AG09319 (cell line): Measurements from ENCODE around the gene ABHD14A.

Source experiments
- DNase-seq: peaks from one replicate; pipeline ENCODE4 v3.0.0-alpha.2; 2010; ENCODE audit warnings: low read depth; ENCODE audit errors: extremely low read depth
- CTCF ChIP-seq: IDR thresholded peaks from 2 replicates; pipeline ENCODE4 v1.5.1; 2011; ENCODE audit warnings: low read depth, mild to moderate bottlenecking, inconsistent platforms, low read length, moderate library complexity

ABHD14A gene

GRCh38 chr3:51955893-51956770 is 18.7 kb upstream of the ABHD14A start:
- DNase-seq = no peak
- peak; percentile 39 for TF ChIP-seq CTCF

DNA sequence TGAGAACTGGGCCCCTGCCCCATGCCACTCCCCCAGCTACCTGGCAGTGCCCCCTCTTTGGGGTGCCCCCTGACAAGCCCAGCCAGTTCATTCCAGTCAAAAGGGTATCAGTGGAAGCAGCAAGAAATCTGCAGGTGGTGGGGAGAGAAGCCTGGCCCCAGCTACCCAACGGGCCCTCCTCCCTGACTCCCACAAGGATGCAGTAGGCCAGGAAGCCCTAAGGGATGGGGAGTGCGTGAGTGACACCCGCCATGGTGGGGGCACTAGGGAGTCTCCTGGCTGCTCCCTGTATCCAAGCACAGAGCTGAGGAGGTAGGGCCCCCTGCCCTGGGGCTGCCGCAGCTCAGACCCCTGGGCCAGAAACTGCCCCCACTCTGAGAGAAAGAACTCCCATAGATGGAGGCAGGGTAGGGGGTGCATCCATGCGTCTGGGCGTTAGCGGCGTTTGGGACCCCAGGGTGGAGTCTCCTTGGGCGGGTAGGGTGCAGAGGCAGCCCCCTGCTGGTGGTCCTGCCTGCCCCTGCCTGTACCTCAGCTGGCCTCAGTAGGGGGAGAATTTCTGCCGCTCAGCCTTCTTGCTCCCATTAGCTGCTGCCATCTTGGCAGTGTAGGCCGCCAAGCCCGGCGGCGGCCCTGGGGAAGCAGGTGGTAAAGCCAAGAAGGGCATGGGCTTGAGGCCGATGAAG is 17.2 kb upstream of the ABHD14A start:
- TF ChIP-seq CTCF = no peak
- no peak for DNase-seq

DNA sequence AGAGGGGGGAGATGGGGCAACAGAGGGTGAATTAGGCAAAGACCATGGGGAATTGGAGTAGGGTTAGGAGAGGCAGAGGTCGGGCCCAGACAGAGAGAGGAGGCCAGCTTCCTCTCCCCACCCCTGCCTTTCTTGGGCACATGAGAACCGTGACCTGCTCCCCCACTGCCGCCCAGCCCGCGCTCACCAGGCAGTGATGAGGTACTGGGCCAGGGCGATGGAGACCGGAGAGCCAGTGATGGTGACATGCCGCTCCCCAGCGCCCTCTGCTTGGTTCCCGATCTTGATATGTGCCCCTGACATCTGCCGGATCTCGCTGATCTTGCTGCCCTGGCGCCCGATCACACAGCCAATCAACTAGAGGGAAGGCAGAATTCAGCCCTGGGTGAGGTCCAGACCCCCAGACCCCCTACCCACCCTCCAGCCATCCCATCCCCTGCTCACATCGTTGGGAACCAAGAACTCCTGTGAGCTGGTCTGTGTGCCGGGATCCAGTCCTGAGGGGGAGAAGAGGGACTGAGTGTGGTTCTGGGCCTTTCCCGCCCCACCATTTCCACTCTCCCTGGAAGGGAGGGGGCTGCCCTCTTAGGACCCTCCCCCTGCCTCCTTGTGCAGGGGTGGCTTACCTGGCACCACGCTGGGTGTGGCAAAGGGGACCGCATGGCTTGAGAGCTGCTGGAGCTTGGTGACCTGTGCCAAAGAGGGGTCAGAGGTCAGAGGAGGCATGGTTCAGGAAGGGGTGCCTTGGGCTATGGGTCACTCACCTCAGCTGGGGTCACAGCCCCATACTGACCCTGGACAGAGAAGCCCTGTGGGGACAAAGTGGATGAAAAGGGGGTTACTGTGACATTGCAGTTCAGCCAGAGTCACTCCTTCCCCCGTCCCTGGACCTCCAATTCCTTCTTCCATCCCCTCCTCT is 16.0 kb upstream of the ABHD14A start:
- TF ChIP-seq CTCF = no peak
- DNase-seq = no peak

GRCh38 chr3:51959651-51960050 is 15.2 kb upstream of the ABHD14A start:
- DNase-seq = no peak
- no peak for TF ChIP-seq CTCF

DNA sequence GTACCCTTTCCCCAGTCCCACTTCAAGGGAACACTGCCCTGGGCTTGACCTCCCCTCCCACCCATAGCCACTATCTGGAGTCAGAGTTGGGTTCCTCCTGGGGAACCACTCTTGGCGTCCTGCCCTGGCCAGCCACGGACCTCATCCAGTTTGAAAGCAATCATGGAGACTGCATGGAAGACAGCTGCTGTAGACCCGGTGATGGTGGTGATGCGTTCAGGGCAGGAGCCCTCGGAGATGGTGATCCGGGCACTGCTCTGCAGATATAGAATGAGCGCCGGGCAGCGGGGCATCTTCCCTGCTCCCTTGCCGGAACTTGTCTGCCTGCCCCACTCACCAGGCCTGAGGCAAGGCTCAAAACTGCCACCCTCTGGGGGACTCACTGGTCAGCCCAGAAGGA is 14.5 kb upstream of the ABHD14A start:
- TF ChIP-seq CTCF = no peak
- DNase-seq = no peak

GRCh38 chr3:51961011-51961410 is 13.9 kb upstream of the ABHD14A start:
- DNase-seq = no peak

More at GRCh38 chr3:51961011-51961410, 13.9 kb upstream of the ABHD14A start:
- TF ChIP-seq CTCF = no peak
